ENCODE measurements around the gene PPP3R1. TPM values are rescaled to one million over a fixed set of nuclear protein-coding genes. Genes with fewer than 3 reads are reported as not detected.
A peak's percentile ranks its signal among the peaks of the same experiment; 100 is the strongest.

Gene PPP3R1
- total RNA-seq, 1 experiment from 2014 or later = 74.2 TPM

DNA sequence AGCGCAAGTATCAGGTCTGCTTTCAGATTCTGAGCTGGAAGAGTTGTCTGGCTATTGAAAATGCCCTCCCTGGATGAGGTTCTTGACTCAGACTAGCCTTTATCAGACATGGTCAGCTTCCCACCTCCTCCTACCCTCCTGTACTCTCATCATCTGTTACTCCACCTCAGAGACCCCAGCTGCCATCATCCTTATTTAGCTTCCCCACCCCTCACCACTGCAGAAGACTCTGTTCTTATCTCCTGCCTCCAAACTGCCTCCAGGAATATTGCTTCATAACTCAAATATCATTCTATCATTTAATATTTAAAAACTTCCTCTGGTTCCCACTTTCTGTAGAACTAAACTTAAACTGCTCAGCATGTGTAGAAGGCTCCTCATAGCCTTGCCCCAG lies 31.1 kb upstream of the PPP3R1 start:
- TF ChIP-seq, protein P1, sequence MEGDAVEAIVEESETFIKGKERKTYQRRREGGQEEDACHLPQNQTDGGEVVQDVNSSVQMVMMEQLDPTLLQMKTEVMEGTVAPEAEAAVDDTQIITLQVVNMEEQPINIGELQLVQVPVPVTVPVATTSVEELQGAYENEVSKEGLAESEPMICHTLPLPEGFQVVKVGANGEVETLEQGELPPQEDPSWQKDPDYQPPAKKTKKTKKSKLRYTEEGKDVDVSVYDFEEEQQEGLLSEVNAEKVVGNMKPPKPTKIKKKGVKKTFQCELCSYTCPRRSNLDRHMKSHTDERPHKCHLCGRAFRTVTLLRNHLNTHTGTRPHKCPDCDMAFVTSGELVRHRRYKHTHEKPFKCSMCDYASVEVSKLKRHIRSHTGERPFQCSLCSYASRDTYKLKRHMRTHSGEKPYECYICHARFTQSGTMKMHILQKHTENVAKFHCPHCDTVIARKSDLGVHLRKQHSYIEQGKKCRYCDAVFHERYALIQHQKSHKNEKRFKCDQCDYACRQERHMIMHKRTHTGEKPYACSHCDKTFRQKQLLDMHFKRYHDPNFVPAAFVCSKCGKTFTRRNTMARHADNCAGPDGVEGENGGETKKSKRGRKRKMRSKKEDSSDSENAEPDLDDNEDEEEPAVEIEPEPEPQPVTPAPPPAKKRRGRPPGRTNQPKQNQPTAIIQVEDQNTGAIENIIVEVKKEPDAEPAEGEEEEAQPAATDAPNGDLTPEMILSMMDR (conservative IDR thresholded peaks at IDR 0.05) = no peak
- H3K27ac Mint-ChIP-seq = peak overlapping the region in 1 of 3 experiments; percentile 53; a peak in 2 of 7 replicates
- H4K20me1 ChIP-seq (ENCODE audit: control insufficient read depth, insufficient read depth, insufficient read length) = no peaks in the 10 kb centered on the region

More for the DNA sequence above, 31.1 kb upstream of the PPP3R1 start:
- Histone ChIP-seq H3K4ac (ENCODE audit: low read depth, low read length) (no peak overlapping the region), H4K8ac (replicated peaks; ENCODE audit: insufficient read length, low read depth, low read length) (no peak overlapping the region), H3K23me2 (ENCODE audit: insufficient read length, low read depth, low read length, poor library complexity, severe bottlenecking) (no peaks in the 10 kb centered on the region), H2BK15ac (ENCODE audit: low read depth, low read length) (no peak overlapping the region), H2AK5ac (ENCODE audit: insufficient read length, low read length) (no peak overlapping the region), H3T11ph (ENCODE audit: low read length) (no peak overlapping the region), H4K91ac (ENCODE audit: insufficient read length, low read depth, low read length) (no peak overlapping the region), H4K5ac (ENCODE audit: insufficient read length, low read depth, low read length) (no peak overlapping the region), H3K79me2 (ENCODE audit: insufficient read depth, low read length) (no peaks in the 10 kb centered on the region), H2BK20ac (ENCODE audit: low read depth, low read length, poor library complexity, severe bottlenecking) (no peak overlapping the region), H3K4me2 (ENCODE audit: insufficient read depth, insufficient read length, low read length) (no peak overlapping the region), H3K27ac (ENCODE audit: insufficient read length, low read depth, low read length) (no peak overlapping the region), H3K9me3 (ENCODE audit: control insufficient read depth, low read depth, low read length) (no peaks in the 10 kb centered on the region), H3K56ac (ENCODE audit: insufficient read length, low read depth, low read length) (no peak overlapping the region), H3K23ac (ENCODE audit: insufficient read length, low read depth, low read length) (no peak overlapping the region), H2BK5ac (ENCODE audit: insufficient read length, low read length) (no peak overlapping the region), H3K79me1 (ENCODE audit: insufficient read depth, low read depth, low read length, poor library complexity, severe bottlenecking) (no peaks in the 10 kb centered on the region), H2BK12ac (ENCODE audit: insufficient read length, low read depth, low read length) (no peak overlapping the region), H3K27me3 (ENCODE audit: insufficient read depth, low read length) (no peaks in the 10 kb centered on the region), H3K4me1 (ENCODE audit: insufficient read depth, low read length) (no peaks in the 10 kb centered on the region), H3K14ac (ENCODE audit: insufficient read depth, low read length) (no peak overlapping the region), H2AFZ (ENCODE audit: low read length) (no peak overlapping the region), H3K18ac (ENCODE audit: insufficient read length, low read depth, low read length) (no peak overlapping the region), H2BK120ac (ENCODE audit: low read depth, low read length, poor library complexity, severe bottlenecking) (no peak overlapping the region), H3K9ac (ENCODE audit: extremely low read depth, insufficient read length, low read length) (no peak overlapping the region)
- Mint-ChIP-seq H3K4me3 (no peak overlapping the region), H3K9me3 (no peaks in the 10 kb centered on the region), H3K4me1 (peaks cover 0 to 7% of the 10 kb centered on the region in 2 experiments; a peak in 1 of 4 replicates), H3K27me3 (ENCODE audit: low read depth) (peaks cover 4% of the 10 kb centered on the region; the same call in 1 of the 2 replicates), H3K36me3 (ENCODE audit: insufficient read depth in 1 of 3, low read depth in 3 of 3) (no peaks in the 10 kb centered on the region)
- no CpG with 5 or more reads among the region's 1 CpG for WGBS (ENCODE audit: extremely low coverage, insufficient read length, low lambda C conversion rate)
- DNase-seq = no peak

All from H9 (cell line).